Mucosa of rectum (tissue), 2 donors: ENCODE data around the gene EIF3A.
A peak's percentile ranks its signal among the peaks of the same experiment; 100 is the strongest.
"Not testable (repeated sequence)": the region's sequence is repeated elsewhere in the genome, so short reads cannot be mapped to it uniquely, and the experiment has no call there.

ENCODE experiments used
- H3K27ac ChIP-seq, 2 donors: one replicate each; pipeline ENCODE4 v1.7.0; 2013; ENCODE audit warnings: inconsistent platforms in 2 of 2, low read depth in 2 of 2, low read length in 2 of 2
- H3K27me3 ChIP-seq, 2 donors: one replicate each; pipeline ENCODE4 v1.7.0; 2013; ENCODE audit warnings: low read length in 2 of 2; ENCODE audit not compliant: control insufficient read depth in 2 of 2, insufficient read depth in 2 of 2
- H3K36me3 ChIP-seq, 2 donors: one replicate each; pipeline ENCODE4 v1.7.0; 2013; ENCODE audit warnings: low read length in 2 of 2; ENCODE audit not compliant: control insufficient read depth in 2 of 2, insufficient read depth in 2 of 2
- H3K4me1 ChIP-seq, 2 donors: one replicate each; pipeline ENCODE4 v1.7.0; 2013; ENCODE audit warnings: low read length in 2 of 2, mild to moderate bottlenecking in 1 of 2; ENCODE audit not compliant: control insufficient read depth in 2 of 2, insufficient read depth in 2 of 2
- H3K4me3 ChIP-seq, 2 donors: one replicate each; pipeline ENCODE4 v1.7.0; 2013; ENCODE audit warnings: low read length in 2 of 2
- H3K9ac ChIP-seq, 2 donors: one replicate each; pipeline ENCODE4 v1.7.0; 2013; ENCODE audit warnings: low read length in 2 of 2, low read depth in 1 of 2, mild to moderate bottlenecking in 1 of 2
- H3K9me3 ChIP-seq, 2 donors: one replicate each; pipeline ENCODE4 v1.7.0; 2013; ENCODE audit warnings: low read length in 2 of 2; ENCODE audit not compliant: control insufficient read depth in 2 of 2
- donor health status: healthy.
- donor health status: Normal muscosa, but diverticular disease.

EIF3A gene

GRCh38 chr10:119029613-119030420, 50.8 kb downstream of the EIF3A start, which contains the start of gene NANOS1:
Gene NANOS1, plus strand, starts transcription at chr10:119029714. Its CDS starts 88 bp downstream, at chr10:119029802.
- peak within 1 kb of the TSS; percentile 61 to 66 for H3K4me3 ChIP-seq
- H3K27ac ChIP-seq: no peak within 1 kb of the TSS
- H3K36me3 ChIP-seq: peaks cover 12 to 20% of the 10 kb centered on the region in 2 donors
- H3K9me3 ChIP-seq: no peaks in the 10 kb centered on the region
- peak within 1 kb of the TSS in 1 of 2 donors; percentile 36 for H3K9ac ChIP-seq
- peaks cover 4 to 9% of the 10 kb centered on the region in 2 donors for H3K4me1 ChIP-seq
- no peaks in the 10 kb centered on the region for H3K27me3 ChIP-seq

DNA sequence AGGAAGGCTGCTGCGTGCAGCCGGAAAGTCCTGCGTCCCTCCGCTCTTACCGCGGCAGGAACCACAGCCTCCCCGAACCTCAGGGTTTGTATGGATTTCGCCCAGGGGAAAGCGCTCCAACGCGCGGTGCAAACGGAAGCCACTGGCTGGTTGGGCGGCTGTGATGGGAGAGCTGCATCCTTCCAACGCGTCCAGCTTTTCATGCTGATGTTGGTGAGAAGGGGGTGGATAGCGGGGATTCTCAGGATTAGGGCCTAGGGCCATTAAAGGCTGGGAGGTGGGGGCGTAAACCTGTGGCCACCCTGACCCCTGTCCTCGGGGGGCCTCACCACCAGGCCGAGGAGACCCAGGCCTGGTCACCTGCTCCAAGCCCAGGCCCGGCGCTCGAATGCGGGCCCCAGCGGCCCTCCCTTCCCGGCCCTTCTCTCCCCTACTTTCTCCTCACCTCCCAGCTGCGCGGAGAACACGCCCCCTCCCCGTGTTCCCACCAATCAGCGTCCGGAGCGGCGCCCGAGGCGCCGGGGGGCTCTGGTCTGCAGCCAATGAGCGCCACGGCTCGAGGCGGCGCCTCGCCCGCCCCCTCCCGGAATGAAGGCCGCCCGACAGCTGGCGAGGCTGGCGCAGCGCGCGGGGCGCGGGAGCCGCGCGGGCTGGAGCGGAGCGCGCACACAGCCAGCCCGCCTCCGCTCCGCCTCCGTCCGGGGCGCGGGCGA, 51.6 kb downstream of the EIF3A start:
- H3K4me1 ChIP-seq: peaks cover 4 to 9% of the 10 kb centered on the region in 2 donors
- no peaks in the 10 kb centered on the region for H3K27me3 ChIP-seq
- H3K9ac ChIP-seq: peak overlapping the region in 1 of 2 donors; percentile 36
- H3K36me3 ChIP-seq: peaks cover 5 to 12% of the 10 kb centered on the region in 2 donors
- H3K27ac ChIP-seq: no peak overlapping the region
- H3K4me3 ChIP-seq: peak overlapping the region; percentile 61 to 66
- H3K9me3 ChIP-seq: no peaks in the 10 kb centered on the region

DNA sequence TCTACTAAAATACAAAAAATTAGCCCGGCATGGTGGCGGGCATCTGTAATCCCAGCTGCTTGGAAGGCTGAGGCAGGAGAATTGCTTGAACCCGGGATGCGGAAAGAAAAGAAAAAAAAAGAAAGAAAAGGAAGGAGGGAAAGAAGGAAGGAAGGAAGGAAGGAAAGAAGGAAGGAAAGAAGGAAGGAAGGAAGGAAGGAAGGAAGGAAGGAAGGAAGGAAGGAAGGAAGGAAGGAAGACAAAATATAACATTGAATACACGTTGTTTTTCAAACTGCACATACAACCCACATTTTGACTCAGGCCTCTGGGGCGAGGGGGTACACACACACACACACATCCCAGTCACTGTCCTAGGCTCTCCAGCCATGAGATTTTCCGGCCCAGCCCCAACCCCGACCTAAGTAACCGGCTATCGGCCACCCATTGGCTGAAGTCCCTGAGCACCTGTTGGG, 52.1 kb downstream of the EIF3A start:
- H3K9ac ChIP-seq, H3K27me3 ChIP-seq, H3K36me3 ChIP-seq, H3K27ac ChIP-seq, H3K9me3 ChIP-seq, H3K4me1 ChIP-seq: not testable (repeated sequence)
- H3K4me3 ChIP-seq: peak overlapping the region; percentile 61 to 66

DNA sequence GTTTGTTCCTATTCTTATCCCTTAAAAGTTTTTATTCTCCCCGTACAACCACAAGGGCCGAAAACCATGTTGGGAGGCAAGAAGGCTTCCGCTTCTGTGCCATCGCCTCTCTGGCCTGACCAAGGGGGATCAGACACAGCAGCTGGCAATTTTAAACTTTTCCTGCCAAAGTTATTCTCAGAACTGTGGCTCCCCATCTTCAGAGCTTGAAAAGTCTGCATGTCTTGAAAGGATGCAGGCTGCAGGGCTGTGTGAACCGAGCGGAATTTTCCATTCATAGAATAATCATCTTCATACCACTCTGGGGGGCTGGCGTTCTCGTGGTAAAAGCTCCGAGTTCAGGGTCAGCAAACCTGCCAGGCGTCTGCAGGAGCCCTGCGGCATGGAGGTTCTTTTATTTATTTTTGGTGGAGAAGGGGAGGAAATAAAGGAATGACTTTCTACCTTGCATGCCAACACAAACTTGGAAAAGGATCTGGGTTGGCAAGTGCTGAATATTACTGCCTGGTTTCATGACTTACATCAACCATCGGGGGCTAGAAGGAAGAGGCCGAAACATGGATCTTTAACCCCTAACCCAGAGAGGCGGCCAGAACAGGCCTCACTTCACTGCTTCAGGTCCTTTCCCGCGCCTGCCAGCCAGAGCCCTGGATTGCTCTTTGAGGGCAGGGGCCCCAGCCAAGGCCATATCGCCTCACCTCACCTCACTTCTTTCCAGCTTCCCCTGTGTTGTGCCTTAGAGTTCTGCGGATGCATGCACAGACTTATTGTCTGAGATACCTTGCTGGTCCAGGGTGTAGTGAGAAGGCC, 54.1 kb downstream of the EIF3A start:
- Histone ChIP-seq H3K4me3 (no peak overlapping the region), H3K36me3 (no peaks in the 10 kb centered on the region), H3K27me3 (peaks cover 0 to 3% of the 10 kb centered on the region in 2 donors), H3K9me3 (no peaks in the 10 kb centered on the region), H3K27ac (no peak overlapping the region), H3K4me1 (peaks cover 4 to 9% of the 10 kb centered on the region in 2 donors), H3K9ac (no peak overlapping the region)

- Histone ChIP-seq H3K9ac (no peak overlapping the region), H3K9me3 (no peaks in the 10 kb centered on the region), H3K27me3 (peaks cover 0 to 3% of the 10 kb centered on the region in 2 donors), H3K4me1 (peaks cover 0 to 6% of the 10 kb centered on the region in 2 donors), H3K36me3 (no peaks in the 10 kb centered on the region), H3K4me3 (no peak overlapping the region), H3K27ac (no peak overlapping the region)
Measured at GRCh38 chr10:119025776-119026175, 54.8 kb downstream of the EIF3A start.

DNA sequence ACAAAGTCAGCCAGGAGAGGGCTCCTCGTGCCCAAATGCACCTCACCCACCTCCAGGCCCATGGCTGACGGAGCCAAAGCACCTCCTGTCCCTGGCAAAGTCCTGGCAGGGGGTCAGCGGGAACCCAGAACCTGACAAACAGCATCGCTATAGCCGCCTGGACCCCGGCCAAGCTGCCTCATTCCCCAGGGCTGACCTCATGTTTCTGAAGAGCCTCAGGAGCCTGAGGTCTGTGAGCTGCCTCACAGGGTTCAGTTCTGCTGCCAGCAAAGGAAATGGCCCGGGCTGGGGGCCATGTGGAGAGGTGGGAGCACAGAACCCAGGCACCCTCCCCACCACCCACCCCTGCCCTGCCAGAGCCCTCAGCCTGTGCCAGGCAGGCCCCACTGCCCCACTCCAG, 55.3 kb downstream of the EIF3A start:
- no peaks in the 10 kb centered on the region for H3K9me3 ChIP-seq
- H3K27ac ChIP-seq: no peak overlapping the region
- H3K36me3 ChIP-seq: no peaks in the 10 kb centered on the region
- peaks cover 0 to 3% of the 10 kb centered on the region in 2 donors for H3K27me3 ChIP-seq
- H3K9ac ChIP-seq: no peak overlapping the region
- no peak overlapping the region for H3K4me3 ChIP-seq
- H3K4me1 ChIP-seq: peaks cover 0 to 4% of the 10 kb centered on the region in 2 donors

- H3K4me1 ChIP-seq: peaks cover 0 to 4% of the 10 kb centered on the region in 2 donors
- no peak overlapping the region for H3K27ac ChIP-seq
Measured at GRCh38 chr10:119024882-119025281, 55.7 kb downstream of the EIF3A start.

DNA sequence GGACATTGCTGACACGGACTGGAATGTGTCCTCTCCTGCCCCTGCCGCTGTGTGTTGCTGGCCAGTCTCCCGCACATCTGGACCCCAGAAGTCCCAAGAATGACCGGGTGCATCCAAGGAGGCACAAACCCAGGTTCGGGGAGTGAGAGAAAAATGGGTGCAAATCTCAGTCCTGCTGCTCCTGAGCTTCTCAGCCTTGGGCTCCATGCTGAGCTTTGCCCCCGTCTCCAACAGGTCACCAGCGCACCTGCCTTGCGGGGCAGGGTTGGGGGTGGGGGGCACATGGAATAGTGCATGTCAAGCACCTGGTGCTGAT, 57.1 kb downstream of the EIF3A start:
- Histone ChIP-seq H3K4me3 (no peak overlapping the region), H3K27ac (no peak overlapping the region), H3K36me3 (no peaks in the 10 kb centered on the region), H3K4me1 (no peaks in the 10 kb centered on the region), H3K9ac (no peak overlapping the region), H3K9me3 (no peaks in the 10 kb centered on the region), H3K27me3 (peaks cover 0 to 3% of the 10 kb centered on the region in 2 donors)

More at GRCh38 chr10:119024882-119025281, 55.7 kb downstream of the EIF3A start:
- Histone ChIP-seq H3K27me3 (peaks cover 0 to 3% of the 10 kb centered on the region in 2 donors), H3K9ac (no peak overlapping the region), H3K36me3 (no peaks in the 10 kb centered on the region), H3K9me3 (no peaks in the 10 kb centered on the region), H3K4me3 (no peak overlapping the region)

DNA sequence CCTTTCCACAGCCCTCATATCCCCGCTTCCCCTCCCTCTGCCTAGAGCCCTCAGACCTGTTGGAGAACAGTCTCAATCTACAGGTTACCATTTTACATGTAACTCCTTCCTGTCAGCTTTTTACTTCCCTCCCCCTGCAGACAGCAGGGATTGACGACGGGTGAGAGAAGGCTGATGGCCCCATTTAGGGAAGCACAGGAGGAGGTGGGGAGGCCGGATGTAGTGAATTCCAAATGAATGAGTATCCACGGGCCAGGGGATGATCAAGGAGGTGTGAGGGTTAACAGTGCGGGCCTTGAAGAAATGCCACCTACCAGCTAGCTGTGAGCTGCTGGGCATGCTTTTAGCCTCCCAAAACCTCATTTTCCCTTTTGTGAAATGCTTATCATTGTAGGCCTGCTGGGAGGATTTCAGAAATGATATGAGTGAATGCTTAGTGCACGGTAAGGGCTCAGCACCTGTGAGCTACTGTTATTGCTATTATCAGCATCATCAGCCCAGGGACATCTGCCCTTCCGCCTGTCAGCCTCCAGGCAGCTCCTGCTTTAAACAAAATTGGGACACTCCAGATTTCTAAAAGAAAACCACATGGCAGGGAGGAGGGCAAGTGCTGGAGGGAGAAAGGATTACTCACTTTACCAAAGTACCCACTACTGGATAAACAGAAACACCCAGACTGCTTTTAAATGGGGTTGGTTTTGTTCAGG, 57.6 kb downstream of the EIF3A start:
- no peak overlapping the region for H3K9ac ChIP-seq
- no peak overlapping the region for H3K4me3 ChIP-seq
- H3K27me3 ChIP-seq: peaks cover 0 to 3% of the 10 kb centered on the region in 2 donors
- H3K4me1 ChIP-seq: no peaks in the 10 kb centered on the region
- H3K9me3 ChIP-seq: no peaks in the 10 kb centered on the region
- H3K36me3 ChIP-seq: no peaks in the 10 kb centered on the region
- H3K27ac ChIP-seq: no peak overlapping the region
